Fibroblast of lung (primary cell): ENCODE measurements around the gene CCN5. TPM values are rescaled to one million over a fixed set of nuclear protein-coding genes. Genes with fewer than 3 reads are reported as not detected.

Experiments used
- DNase-seq, 2 donors: peaks; one replicate each; pipeline versions ENCODE4 v3.0.0 to v3.0.0-alpha.2; 2010; ENCODE audit warnings: low read depth in 2 of 2
- H2AFZ ChIP-seq: 2 replicates; pipeline ENCODE4 v1.5.1; 2012; ENCODE audit warnings: low read length, control low read depth, inconsistent platforms
- H3K27ac ChIP-seq: 2 replicates; pipeline ENCODE4 v1.5.1; 2011; ENCODE audit warnings: low read length, control low read depth; ENCODE audit not compliant: insufficient read depth
- H3K27me3 ChIP-seq: 2 replicates; pipeline ENCODE4 v1.5.1; 2011; ENCODE audit warnings: mild to moderate bottlenecking, low read length; ENCODE audit not compliant: control insufficient read depth, insufficient read depth
- H3K36me3 ChIP-seq: 2 replicates; pipeline ENCODE4 v1.5.1; 2011; ENCODE audit warnings: low read length; ENCODE audit not compliant: control insufficient read depth, insufficient read depth
- H3K4me1 ChIP-seq: 2 replicates; pipeline ENCODE4 v1.5.1; 2011; ENCODE audit warnings: low read length; ENCODE audit not compliant: control insufficient read depth, insufficient read depth; ENCODE audit errors: extremely low read depth
- H3K4me2 ChIP-seq: 2 replicates; pipeline ENCODE4 v1.5.1; 2011; ENCODE audit warnings: low read length, control low read depth; ENCODE audit not compliant: insufficient read depth; ENCODE audit errors: extremely low read depth
- H3K4me3 ChIP-seq, 4 experiments: fragments of 200-600 bp in 1 of 4; sonication (generic) in 1 of 4; replicated peaks in 1 of 4; 2 replicates each; pipeline ENCODE4 v1.5.1; 2011 to 2016; ENCODE audit warnings: low read length in 4 of 4, low read depth in 3 of 4, mild to moderate bottlenecking in 3 of 4, control low read depth in 2 of 4, inconsistent platforms in 1 of 4, mixed read lengths in 1 of 4; ENCODE audit not compliant: insufficient read depth in 1 of 4; ENCODE audit errors: control extremely low read depth in 1 of 4
- H3K79me2 ChIP-seq: 2 replicates; pipeline ENCODE4 v1.5.1; 2012; ENCODE audit warnings: mild to moderate bottlenecking, low read length, inconsistent platforms; ENCODE audit not compliant: control insufficient read depth, insufficient read depth
- H3K9ac ChIP-seq: 2 replicates; pipeline ENCODE4 v1.5.1; 2011; ENCODE audit warnings: mild to moderate bottlenecking, low read length, control low read depth; ENCODE audit not compliant: insufficient read depth
- H3K9me3 ChIP-seq: 2 replicates; pipeline ENCODE4 v1.5.1; 2012; ENCODE audit warnings: low read depth, low read length; ENCODE audit not compliant: control insufficient read depth, insufficient read depth
- H4K20me1 ChIP-seq: 2 replicates; pipeline ENCODE4 v1.5.1; 2011; ENCODE audit warnings: low read length; ENCODE audit not compliant: control insufficient read depth, insufficient read depth; ENCODE audit errors: extremely low read depth
- CTCF ChIP-seq, 2 donors: IDR thresholded peaks in 1 of 2; conservative IDR thresholded peaks in 1 of 2; 1 replicate in 1 of 2; 2 replicates in 1 of 2; pipeline ENCODE4 v1.5.1; 2011 to 2012; ENCODE audit warnings: low read length in 2 of 2, control low read depth in 1 of 2, inconsistent platforms in 1 of 2, low read depth in 1 of 2, mild to moderate bottlenecking in 1 of 2
- EZH2 ChIP-seq: IDR thresholded peaks from 2 replicates; pipeline ENCODE4 v1.5.1; 2012; ENCODE audit warnings: low read length, control low read depth, mild to moderate bottlenecking; ENCODE audit errors: missing control alignments
- polyA plus RNA-seq, 2 donors: library from polyadenylated mRNA; depleted of rRNA in 1 of 2; stranded (reverse) in 1 of 2; unstranded in 1 of 2; fragments of >200 nt; gene quantifications; 2 replicates each; pipeline ENCODE4 v1.2.1, GENCODE V29; 2011 to 2012; ENCODE audit warnings: missing spikeins in 1 of 2
- total RNA-seq: library from RNA; depleted of rRNA; stranded (reverse); fragments of >200 nt; gene quantifications from 2 replicates; pipeline ENCODE4 v1.2.1, GENCODE V29; 2014

CCN5 gene
- total and polyA plus RNA-seq, 2 donors (not counting 1 experiment from before 2014, with no cell fraction given), result 31.4 to 122 TPM

GRCh38 chr20:44691424-44692423, 23.4 kb upstream of the CCN5 start:
- Histone ChIP-seq H3K36me3 (no peaks in the 10 kb centered on the region), H2AFZ (no peak overlapping the region), H3K9me3 (no peaks in the 10 kb centered on the region), H3K27ac (no peak overlapping the region), H3K9ac (no peak overlapping the region), H3K4me3 (no peak overlapping the region), H3K4me1 (peaks cover 29% of the 10 kb centered on the region), H4K20me1 (no peaks in the 10 kb centered on the region), H3K27me3 (no peaks in the 10 kb centered on the region), H3K79me2 (no peaks in the 10 kb centered on the region), H3K4me2 (no peak overlapping the region)
- TF ChIP-seq CTCF (conservative IDR thresholded peaks at IDR 0.05 in 1 of 2, IDR thresholded peaks at IDR 0.05 in 1 of 2; ENCODE audit: low read depth in 1 of 2, low read length in 2 of 2), result no peak
- DNase-seq, result peak; percentile 59 to 61

DNA sequence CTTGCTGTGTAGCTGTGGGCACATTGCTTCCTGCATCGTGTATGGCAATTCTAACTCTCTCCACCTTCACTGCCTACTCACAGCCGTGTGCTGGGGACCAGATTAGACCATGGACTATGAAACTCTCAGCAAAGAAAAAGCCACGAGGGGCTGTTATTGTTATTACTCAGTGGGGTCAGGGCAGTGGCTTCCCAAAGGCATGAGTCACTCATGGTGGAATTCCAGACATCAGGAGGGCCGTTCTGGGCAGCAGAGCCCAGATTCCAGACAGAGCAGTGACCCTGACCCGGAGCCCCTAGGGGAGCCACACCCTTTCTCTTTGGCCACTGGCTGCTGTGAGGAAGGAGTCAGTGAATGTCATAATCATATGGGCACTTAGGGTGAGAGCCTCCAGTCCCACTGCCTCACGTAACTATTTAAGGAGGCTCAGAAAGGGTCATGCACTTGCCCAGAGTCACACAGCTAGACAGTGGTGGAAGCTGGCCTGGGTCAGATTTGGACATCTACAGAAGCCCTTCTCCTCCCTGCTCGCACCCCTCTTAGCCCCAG, 22.2 kb upstream of the CCN5 start:
- Histone ChIP-seq H3K27ac (peak overlapping the region; percentile 55), H3K36me3 (no peaks in the 10 kb centered on the region), H3K9me3 (no peaks in the 10 kb centered on the region), H3K9ac (no peak overlapping the region), H3K27me3 (no peaks in the 10 kb centered on the region), H3K79me2 (no peaks in the 10 kb centered on the region), H4K20me1 (no peaks in the 10 kb centered on the region), H3K4me3 (no peak overlapping the region), H3K4me1 (peaks cover 29% of the 10 kb centered on the region), H2AFZ (no peak overlapping the region), H3K4me2 (peak overlapping the region; percentile 18)
- no peak for TF ChIP-seq EZH2
- no peak for TF ChIP-seq CTCF (conservative IDR thresholded peaks at IDR 0.05 in 1 of 2, IDR thresholded peaks at IDR 0.05 in 1 of 2; ENCODE audit: low read depth in 1 of 2, low read length in 2 of 2)
- peak; percentile 95 to 97 for DNase-seq

DNA sequence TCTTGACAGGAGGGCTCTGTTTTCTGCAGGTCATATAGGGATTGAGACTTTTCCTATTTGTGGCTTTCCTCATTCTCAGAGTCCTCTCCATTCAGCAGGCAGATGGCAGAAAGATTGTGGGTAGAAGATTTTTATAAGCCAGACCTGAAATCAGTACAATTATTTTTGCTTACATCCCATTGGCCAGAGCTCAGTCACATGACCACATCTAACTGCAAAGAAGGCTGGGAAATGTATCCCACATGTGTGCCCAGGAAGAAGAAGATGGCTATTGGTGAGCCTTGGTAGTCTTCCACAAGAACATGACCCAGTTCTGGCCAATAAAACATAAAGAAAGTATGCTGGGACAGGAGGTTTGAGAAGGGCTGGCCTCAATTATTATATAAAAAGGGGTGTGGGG, 21.5 kb upstream of the CCN5 start:
- Histone ChIP-seq H3K4me2 (no peak overlapping the region), H3K36me3 (no peaks in the 10 kb centered on the region), H3K27ac (peak overlapping the region; percentile 55), H3K79me2 (no peaks in the 10 kb centered on the region), H3K4me3 (no peak overlapping the region), H3K4me1 (peaks cover 29% of the 10 kb centered on the region), H2AFZ (no peak overlapping the region), H3K9me3 (no peaks in the 10 kb centered on the region), H3K9ac (no peak overlapping the region), H4K20me1 (no peaks in the 10 kb centered on the region), H3K27me3 (no peaks in the 10 kb centered on the region)
- TF ChIP-seq EZH2 (no peak), CTCF (conservative IDR thresholded peaks at IDR 0.05 in 1 of 2, IDR thresholded peaks at IDR 0.05 in 1 of 2; ENCODE audit: low read depth in 1 of 2, low read length in 2 of 2) (no peak)
- DNase-seq, result no peak
